Liver (tissue), 3 donors: ENCODE data around the gene FLNB.

Source experiments
- CTCF ChIP-seq: fragments of 150-350 bp; IDR thresholded peaks from 2 replicates; pipeline ENCODE4 v1.5.1; 2017; ENCODE audit warnings: improper control_type of control experiment, low read depth, low read length; ENCODE audit not compliant: missing input control
- GABPA ChIP-seq, 2 donors: IDR thresholded peaks in 1 of 2; conservative IDR thresholded peaks in 1 of 2; 2 replicates each; pipeline ENCODE4 v1.6.1; 2016; ENCODE audit warnings: antibody characterized with exemption in 2 of 2, mild to moderate bottlenecking in 1 of 2, moderate library complexity in 1 of 2
- MAX ChIP-seq: IDR thresholded peaks from 2 replicates; pipeline ENCODE4 v1.6.1; 2016; ENCODE audit warnings: antibody characterized with exemption
- RAD21 ChIP-seq, 2 donors: IDR thresholded peaks; 2 replicates each; pipeline ENCODE4 v1.6.1; 2016; ENCODE audit warnings: antibody characterized with exemption in 2 of 2, mild to moderate bottlenecking in 2 of 2
- SP1 ChIP-seq: IDR thresholded peaks from 2 replicates; pipeline ENCODE4 v1.6.1; 2018; ENCODE audit warnings: antibody characterized with exemption, mild to moderate bottlenecking
- TAF1 ChIP-seq: conservative IDR thresholded peaks from 2 replicates; pipeline ENCODE4 v1.6.1; 2016; ENCODE audit warnings: antibody characterized with exemption, mild to moderate bottlenecking
- YY1 ChIP-seq: IDR thresholded peaks from 2 replicates; pipeline ENCODE4 v1.6.1; 2016; ENCODE audit warnings: antibody characterized with exemption, mild to moderate bottlenecking
- ZBTB33 ChIP-seq: IDR thresholded peaks from 2 replicates; pipeline ENCODE4 v1.6.1; 2016; ENCODE audit warnings: antibody characterized with exemption
- TF ChIP-seq, protein P1 (sequence below): IDR thresholded peaks from 2 replicates; pipeline ENCODE4 v1.6.1; 2016; ENCODE audit warnings: antibody characterized with exemption
- donor health status: healthy.
- donor health status: healthy.

DNA sequence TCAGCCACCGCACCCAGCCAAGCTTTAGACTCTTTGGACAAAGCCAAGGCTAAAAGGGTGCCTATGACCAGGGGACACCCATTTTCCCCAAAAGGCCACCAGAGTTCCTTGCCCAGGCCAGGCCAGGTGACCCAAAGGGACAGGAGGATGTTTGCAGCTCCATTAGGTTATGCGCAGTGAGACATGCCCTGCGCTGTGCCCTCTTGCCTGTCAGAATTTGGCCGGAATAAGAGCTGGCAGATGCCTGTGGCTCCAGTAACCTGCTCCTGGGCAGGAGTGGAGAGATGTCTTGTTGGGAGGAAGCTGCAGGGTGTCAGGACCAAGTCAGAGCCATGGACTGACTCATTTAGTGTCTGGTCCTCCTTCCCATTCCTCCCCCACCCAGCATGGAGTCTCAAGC, 182.1 kb downstream of the FLNB start:
- TF ChIP-seq MAX (no peak), TAF1 (no peak), CTCF (no peak), YY1 (no peak), SP1 (peak; percentile 8), ZBTB33 (no peak), RAD21 (IDR thresholded peaks at IDR 0.05) (no peak), GABPA (IDR thresholded peaks at IDR 0.05 in 1 of 2, conservative IDR thresholded peaks at IDR 0.05 in 1 of 2) (no peak)
- TF ChIP-seq, protein P1, sequence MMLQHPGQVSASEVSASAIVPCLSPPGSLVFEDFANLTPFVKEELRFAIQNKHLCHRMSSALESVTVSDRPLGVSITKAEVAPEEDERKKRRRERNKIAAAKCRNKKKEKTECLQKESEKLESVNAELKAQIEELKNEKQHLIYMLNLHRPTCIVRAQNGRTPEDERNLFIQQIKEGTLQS, result no peak
